ENCODE measurements around the gene LRRC25.
A peak's percentile ranks its signal among the peaks of the same experiment; 100 is the strongest.
"Not testable (repeated sequence)": the region's sequence is repeated elsewhere in the genome, so short reads cannot be mapped to it uniquely, and the experiment has no call there.

Gene LRRC25

GRCh38 chr19:18353378-18354005 lies 43.9 kb downstream of the LRRC25 start:
- TF ChIP-seq ELF4 (IDR thresholded peaks at IDR 0.05) (no peak), LEF1 (IDR thresholded peaks at IDR 0.05; ENCODE audit: borderline replicate concordance) (no peak), L3MBTL2 (conservative IDR thresholded peaks at IDR 0.05) (no peak), SUZ12 (IDR thresholded peaks at IDR 0.05) (no peak), TARDBP (IDR thresholded peaks at IDR 0.05) (no peak), CTBP1 (IDR thresholded peaks at IDR 0.05; ENCODE audit: borderline replicate concordance) (no peak), FOXA1 (IDR thresholded peaks at IDR 0.05) (no peak), BHLHE40 (IDR thresholded peaks at IDR 0.05; ENCODE audit: borderline replicate concordance) (no peak), ARNT (IDR thresholded peaks at IDR 0.05) (no peak), PKNOX1 (IDR thresholded peaks at IDR 0.05) (no peak), FOXM1 (IDR thresholded peaks at IDR 0.05; ENCODE audit: borderline replicate concordance) (no peak), SP1 (IDR thresholded peaks at IDR 0.05) (no peak), FOXK2 (IDR thresholded peaks at IDR 0.05) (no peak), ZNF384 (IDR thresholded peaks at IDR 0.05) (no peak)
- CTCF ChIA-PET: no interaction called here
- POLR2A ChIA-PET: no interaction called here
- DNase-seq (ENCODE audit: extremely low spot score): no peak

- ChIA-PET POLR2A (no interaction called here), CTCF (no interaction called here)
- TF ChIP-seq ZNF384 (IDR thresholded peaks at IDR 0.05) (no peak), CTBP1 (IDR thresholded peaks at IDR 0.05; ENCODE audit: borderline replicate concordance) (no peak)
- no peak for DNase-seq (ENCODE audit: extremely low spot score)
These were observed 45.9 kb downstream of the LRRC25 start for GRCh38 chr19:18351544-18351943.

- no peak for TF ChIP-seq ZNF384 (IDR thresholded peaks at IDR 0.05)
- no peak for TF ChIP-seq SUZ12 (IDR thresholded peaks at IDR 0.05)
- no peak for TF ChIP-seq SP1 (IDR thresholded peaks at IDR 0.05)
- no peak for TF ChIP-seq FOXK2 (IDR thresholded peaks at IDR 0.05)
- TF ChIP-seq ELF4 (IDR thresholded peaks at IDR 0.05): no peak
- no peak for TF ChIP-seq PKNOX1 (IDR thresholded peaks at IDR 0.05)
- ChIA-PET CTCF (interaction anchor here (0.8 to 2.5 kb wide), 4 partner anchors 30 to 63 kb away, joined by 3 to 13 read pairs (median 4); no protein-coding TSS in a partner anchor), POLR2A (interaction anchor here (1.8 kb wide), 1 partner anchor 69 kb away, joined by 10 read pairs; the partner anchor contains the start of gene JUND)
- DNase-seq (ENCODE audit: extremely low spot score): no peak
These were observed 46.9 kb downstream of the LRRC25 start for GRCh38 chr19:18350490-18350889.

DNA sequence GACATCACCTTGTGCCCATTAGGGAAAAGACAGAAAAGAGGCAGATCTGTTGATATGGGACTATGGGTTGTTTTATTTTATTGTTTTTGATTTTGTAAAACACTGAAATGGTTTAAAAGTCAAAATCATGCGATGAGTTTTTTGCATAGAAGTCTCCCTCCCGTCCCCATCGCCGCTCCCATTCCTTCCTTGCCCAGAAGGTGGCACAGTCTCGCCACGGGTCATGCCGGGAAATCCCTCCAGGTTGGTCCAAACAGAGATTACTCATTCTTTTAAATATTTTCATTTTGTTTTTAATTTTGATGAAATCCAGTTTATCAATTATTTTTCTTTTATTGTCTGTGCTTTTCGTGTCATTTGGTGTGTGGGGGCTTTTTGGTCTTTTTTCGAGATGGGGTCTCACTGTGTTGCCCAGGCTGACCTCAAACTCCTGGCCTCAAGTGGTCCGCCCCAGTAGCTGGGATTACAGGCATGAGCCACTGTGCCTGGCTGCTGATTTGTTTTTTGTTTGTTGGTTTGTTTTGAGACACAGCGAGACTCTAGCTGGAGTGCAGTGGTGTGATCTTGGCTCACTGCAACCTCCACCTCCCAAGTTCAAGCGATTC lies 47.8 kb downstream of the LRRC25 start:
- no peak for TF ChIP-seq SUZ12 (IDR thresholded peaks at IDR 0.05)
- TF ChIP-seq FOXM1 (IDR thresholded peaks at IDR 0.05; ENCODE audit: borderline replicate concordance): no peak
- TF ChIP-seq FOXK2 (IDR thresholded peaks at IDR 0.05): no peak
- no peak for TF ChIP-seq PKNOX1 (IDR thresholded peaks at IDR 0.05)
- no peak for TF ChIP-seq ELF4 (IDR thresholded peaks at IDR 0.05)
- TF ChIP-seq FOXA1 (IDR thresholded peaks at IDR 0.05): no peak
- no peak for TF ChIP-seq L3MBTL2 (conservative IDR thresholded peaks at IDR 0.05)
- no peak for TF ChIP-seq HDGF (IDR thresholded peaks at IDR 0.05; ENCODE audit: borderline replicate concordance)
- TF ChIP-seq CTBP1 (IDR thresholded peaks at IDR 0.05; ENCODE audit: borderline replicate concordance): no peak

GRCh38 chr19:18348818-18349339 lies 48.5 kb downstream of the LRRC25 start:
- CTCF ChIA-PET: interaction anchor here (0.7 to 2.5 kb wide), 7 partner anchors 20 to 98 kb away, joined by 3 to 13 read pairs (median 4); partner anchors contain the start of gene JUND
- POLR2A ChIA-PET: interaction anchor here (1.2 to 1.8 kb wide), 2 partner anchors 67 to 68 kb away, joined by 6 to 10 read pairs; partner anchors contain the start of gene JUND
- not testable (repeated sequence) for DNase-seq (ENCODE audit: extremely low spot score)

More for the DNA sequence above, 47.8 kb downstream of the LRRC25 start:
- peak; percentile 69 for DNase-seq (ENCODE audit: extremely low spot score)
- ChIA-PET POLR2A (interaction anchor here (1.2 to 1.8 kb wide), 2 partner anchors 66 to 69 kb away, joined by 6 to 10 read pairs; partner anchors contain the start of gene JUND), CTCF (interaction anchor here (0.7 to 2.5 kb wide), 9 partner anchors 21 to 97 kb away, joined by 3 to 13 read pairs (median 3); partner anchors contain the start of gene JUND)

GRCh38 chr19:18348171-18348570 lies 49.3 kb downstream of the LRRC25 start:
- CTCF ChIA-PET: interaction anchor here (2.5 kb wide), 1 partner anchor 63 kb away, joined by 13 read pairs; no protein-coding TSS in a partner anchor
- DNase-seq (ENCODE audit: extremely low spot score): no peak
- POLR2A ChIA-PET: no interaction called here
- no peak for TF ChIP-seq FOXA1 (IDR thresholded peaks at IDR 0.05)
- no peak for TF ChIP-seq PKNOX1 (IDR thresholded peaks at IDR 0.05)
- no peak for TF ChIP-seq ARNT (IDR thresholded peaks at IDR 0.05)
- TF ChIP-seq L3MBTL2 (conservative IDR thresholded peaks at IDR 0.05): no peak
- TF ChIP-seq NFRKB (IDR thresholded peaks at IDR 0.05): no peak
- TF ChIP-seq HDGF (IDR thresholded peaks at IDR 0.05; ENCODE audit: borderline replicate concordance): no peak
- no peak for TF ChIP-seq LEF1 (IDR thresholded peaks at IDR 0.05; ENCODE audit: borderline replicate concordance)
- no peak for TF ChIP-seq BHLHE40 (IDR thresholded peaks at IDR 0.05; ENCODE audit: borderline replicate concordance)
- no peak for TF ChIP-seq SUZ12 (IDR thresholded peaks at IDR 0.05)
- no peak for TF ChIP-seq FOXM1 (IDR thresholded peaks at IDR 0.05; ENCODE audit: borderline replicate concordance)
- no peak for TF ChIP-seq FOXK2 (IDR thresholded peaks at IDR 0.05)
- TF ChIP-seq ELF4 (IDR thresholded peaks at IDR 0.05): no peak
- TF ChIP-seq ZNF384 (IDR thresholded peaks at IDR 0.05): no peak
- TF ChIP-seq SP1 (IDR thresholded peaks at IDR 0.05): no peak
- TF ChIP-seq TARDBP (IDR thresholded peaks at IDR 0.05): no peak
- no peak for TF ChIP-seq CTBP1 (IDR thresholded peaks at IDR 0.05; ENCODE audit: borderline replicate concordance)
